Upper lobe of left lung (tissue), 6 donors: ENCODE results near the gene GFER. TPM values are rescaled to one million over a fixed set of nuclear protein-coding genes. Genes with fewer than 3 reads are reported as not detected.

Source experiments
- ATAC-seq, 2 donors: fragments of 200-7000 bp; cut with Tn5 transposase; one replicate each; pipeline ENCODE4 v1.9.1; 2022; ENCODE audit warnings: mild to moderate bottlenecking in 2 of 2, moderate library complexity in 2 of 2; ENCODE audit not compliant: low FRiP score in 2 of 2
- DNase-seq, 2 donors: peaks; one replicate each; pipeline ENCODE4 v3.0.0-alpha.2; 2019 to 2020
- H3K27ac ChIP-seq, 4 donors: fragments of 200-600 bp; sonication (generic); one replicate each; pipeline ENCODE4 v1.5.1; 2016 to 2019
- H3K27me3 ChIP-seq, 4 donors: fragments of 200-600 bp; sonication (generic); one replicate each; pipeline ENCODE4 v1.5.1; 2017 to 2019
- H3K36me3 ChIP-seq, 4 donors: fragments of 200-600 bp; sonication (generic); one replicate each; pipeline ENCODE4 v1.5.1; 2016 to 2019
- H3K4me1 ChIP-seq, 4 donors: fragments of 200-600 bp; sonication (generic); one replicate each; pipeline ENCODE4 v1.5.1; 2018 to 2019
- H3K4me3 ChIP-seq, 4 donors: fragments of 200-600 bp; sonication (generic); one replicate each; pipeline ENCODE4 v1.5.1; 2017 to 2019; ENCODE audit warnings: mild to moderate bottlenecking in 2 of 4, moderate library complexity in 1 of 4
- H3K9me3 ChIP-seq, 4 donors: fragments of 200-600 bp; sonication (generic); one replicate each; pipeline ENCODE4 v1.5.1; 2018 to 2019
- EP300 ChIP-seq, 4 donors: sonication (generic); formaldehyde crosslinking; IDR thresholded peaks; one replicate each; pipeline ENCODE4 v1.5.1; 2017; ENCODE audit warnings: antibody characterized with exemption in 4 of 4, control low read depth in 2 of 4
- POLR2A ChIP-seq, 4 donors: fragments of 450-650 bp; IDR thresholded peaks; one replicate each; pipeline ENCODE4 v1.5.1; 2016 to 2017; ENCODE audit warnings: antibody characterized with exemption in 4 of 4, mild to moderate bottlenecking in 2 of 4
- POLR2AphosphoS5 ChIP-seq, 2 donors: sonication (generic); formaldehyde crosslinking; IDR thresholded peaks; one replicate each; pipeline ENCODE4 v1.5.1; 2017; ENCODE audit warnings: antibody characterized with exemption in 2 of 2
- WGBS, 2 donors: methylation state at CpG; one replicate each; pipeline ENCODE4 v1.1.5; 2017 to 2018; 5-methylcytosine and 5-hydroxymethylcytosine counted together
- total RNA-seq, 6 donors: library from RNA; depleted of rRNA in 4 of 6; stranded (reverse); fragments of >200 nt in 4 of 6; gene quantifications; one replicate each; pipeline versions ENCODE4 v1.1.0 to v1.2.1, GENCODE V29; 2016 to 2021
- TF ChIP-seq, protein P1 (sequence below), 6 experiments: fragments of 450-650 bp in 4 of 6; fragments of 200-600 bp in 2 of 6; sonication (generic) in 2 of 6; IDR thresholded peaks; one replicate each; pipeline ENCODE4 v1.5.1; 2016 to 2019; ENCODE audit warnings: antibody characterized with exemption in 6 of 6
- donor health status: DM: no; HTN: no; CAD: no; lungs with moderate emphysema.
- donor health status: DM: no; HTN: yes; CAD: no; lungs with severe emphysema.

GFER gene
- total RNA-seq, 6 donors from 2014 or later: 5.2 to 40.3 (median 24.7) TPM

DNA sequence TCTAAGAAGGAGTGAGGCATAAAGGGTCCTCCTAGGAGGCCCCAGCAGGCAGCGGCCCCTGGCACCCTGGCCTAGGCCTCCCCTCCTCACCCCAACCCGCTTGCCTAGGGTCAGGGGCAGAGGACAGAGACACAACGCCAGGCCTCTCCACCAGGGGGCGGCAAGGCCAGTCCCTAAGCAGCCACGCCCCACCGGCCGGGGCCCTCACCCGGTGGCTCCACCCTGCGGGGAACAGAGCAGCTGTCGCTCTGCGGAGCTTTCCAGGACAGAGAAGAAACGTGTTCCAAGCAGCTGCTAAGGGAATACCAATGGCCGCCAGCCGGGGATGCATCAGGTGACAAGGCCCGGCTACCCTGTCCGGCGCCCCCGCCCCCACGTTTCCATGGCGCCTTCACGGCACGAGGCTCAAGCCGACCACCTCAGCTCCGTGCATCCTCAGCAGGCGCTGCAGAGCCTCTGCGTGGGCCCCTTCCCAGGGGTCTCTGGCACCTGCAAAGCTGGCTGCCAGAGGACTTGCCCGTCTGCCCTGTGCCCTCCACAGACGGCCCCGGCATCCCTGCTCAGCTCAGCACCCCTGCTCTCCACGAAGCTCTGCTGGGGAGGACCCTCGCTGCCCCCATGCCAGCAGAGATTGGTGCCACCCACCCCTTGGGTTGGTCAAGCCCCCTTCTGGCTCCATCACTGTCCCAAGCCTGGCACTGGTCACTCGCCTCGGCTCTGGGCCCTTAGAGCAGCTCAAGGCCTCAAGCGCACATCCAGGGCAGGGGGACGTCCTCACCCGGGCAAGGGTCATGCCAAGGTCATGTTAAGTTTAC lies 20.0 kb downstream of the GFER start:
- DNase-seq (peak; percentile 92 to 96), ATAC-seq (peak; percentile 88 to 89)
- Histone ChIP-seq H3K4me1 (peaks cover 47 to 58% (median 52%) of the 10 kb centered on the region in 4 donors), H3K27ac (peak overlapping the region in 1 of 4 donors; percentile 2), H3K9me3 (no peaks in the 10 kb centered on the region), H3K36me3 (peaks cover 24 to 45% (median 41%) of the 10 kb centered on the region in 4 donors), H3K4me3 (no peak overlapping the region), H3K27me3 (no peaks in the 10 kb centered on the region)
- WGBS, 2 donors: 4 to 76% methylated on average over 5 to 10 of the region's 36 CpGs
- TF ChIP-seq EP300 (IDR thresholded peaks at IDR 0.05) (no peak), POLR2AphosphoS5 (IDR thresholded peaks at IDR 0.05) (no peak), POLR2A (IDR thresholded peaks at IDR 0.05) (no peak)
- TF ChIP-seq, protein P1, sequence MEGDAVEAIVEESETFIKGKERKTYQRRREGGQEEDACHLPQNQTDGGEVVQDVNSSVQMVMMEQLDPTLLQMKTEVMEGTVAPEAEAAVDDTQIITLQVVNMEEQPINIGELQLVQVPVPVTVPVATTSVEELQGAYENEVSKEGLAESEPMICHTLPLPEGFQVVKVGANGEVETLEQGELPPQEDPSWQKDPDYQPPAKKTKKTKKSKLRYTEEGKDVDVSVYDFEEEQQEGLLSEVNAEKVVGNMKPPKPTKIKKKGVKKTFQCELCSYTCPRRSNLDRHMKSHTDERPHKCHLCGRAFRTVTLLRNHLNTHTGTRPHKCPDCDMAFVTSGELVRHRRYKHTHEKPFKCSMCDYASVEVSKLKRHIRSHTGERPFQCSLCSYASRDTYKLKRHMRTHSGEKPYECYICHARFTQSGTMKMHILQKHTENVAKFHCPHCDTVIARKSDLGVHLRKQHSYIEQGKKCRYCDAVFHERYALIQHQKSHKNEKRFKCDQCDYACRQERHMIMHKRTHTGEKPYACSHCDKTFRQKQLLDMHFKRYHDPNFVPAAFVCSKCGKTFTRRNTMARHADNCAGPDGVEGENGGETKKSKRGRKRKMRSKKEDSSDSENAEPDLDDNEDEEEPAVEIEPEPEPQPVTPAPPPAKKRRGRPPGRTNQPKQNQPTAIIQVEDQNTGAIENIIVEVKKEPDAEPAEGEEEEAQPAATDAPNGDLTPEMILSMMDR (IDR thresholded peaks at IDR 0.05): peak; percentile 92 to 97 (median 96)

DNA sequence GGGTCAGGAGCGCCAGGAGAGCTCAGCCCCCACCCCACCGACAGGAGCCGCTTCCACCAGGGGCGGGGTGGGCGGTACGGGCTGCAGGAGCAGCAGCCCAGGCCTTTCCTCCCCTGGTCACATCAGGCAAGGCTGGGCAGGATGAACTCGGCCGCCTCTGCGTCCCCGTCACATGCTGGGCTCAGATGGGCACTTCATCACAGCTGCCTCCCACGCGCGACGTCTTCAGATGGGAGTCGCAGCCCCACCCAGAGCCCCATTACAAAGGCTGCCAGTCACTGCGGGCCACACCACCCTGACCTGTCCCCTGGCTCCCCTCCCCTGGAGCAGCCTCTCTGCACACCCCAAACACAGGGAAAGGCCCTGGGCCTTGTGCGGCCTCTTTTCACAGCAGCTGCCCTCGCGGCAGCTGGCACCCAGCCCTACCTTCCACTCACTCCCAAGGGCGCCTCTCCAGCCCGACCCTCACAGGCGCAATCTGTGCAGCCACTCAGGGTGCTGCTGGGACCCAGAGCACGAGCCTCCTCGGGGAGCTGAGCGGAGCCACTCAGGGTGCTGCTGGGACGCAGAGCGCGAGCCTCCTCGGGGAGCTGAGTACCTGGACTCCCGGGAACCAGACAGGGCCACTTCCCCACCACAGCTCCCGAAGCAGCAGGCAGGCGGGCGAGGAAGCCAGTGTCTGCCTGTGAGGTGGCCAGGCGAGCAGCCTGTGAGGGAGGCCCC lies 21.0 kb downstream of the GFER start:
- TF ChIP-seq, protein P1 (IDR thresholded peaks at IDR 0.05): no peak
- TF ChIP-seq POLR2A (IDR thresholded peaks at IDR 0.05) (no peak), EP300 (IDR thresholded peaks at IDR 0.05) (no peak), POLR2AphosphoS5 (IDR thresholded peaks at IDR 0.05) (no peak)
- DNase-seq (peak in 1 of 2 donors; percentile 75), ATAC-seq (no peak)
- H3K36me3 ChIP-seq: peaks cover 17 to 36% (median 32%) of the 10 kb centered on the region in 4 donors
- no peaks in the 10 kb centered on the region for H3K9me3 ChIP-seq
- 69 to 80% methylated on average over 13 to 31 of the region's 34 CpGs for WGBS, 2 donors
- H3K27me3 ChIP-seq: no peaks in the 10 kb centered on the region
- H3K27ac ChIP-seq: peak overlapping the region in 1 of 4 donors; percentile 49
- no peak overlapping the region for H3K4me3 ChIP-seq
- peaks cover 48 to 60% (median 52%) of the 10 kb centered on the region in 4 donors for H3K4me1 ChIP-seq

DNA sequence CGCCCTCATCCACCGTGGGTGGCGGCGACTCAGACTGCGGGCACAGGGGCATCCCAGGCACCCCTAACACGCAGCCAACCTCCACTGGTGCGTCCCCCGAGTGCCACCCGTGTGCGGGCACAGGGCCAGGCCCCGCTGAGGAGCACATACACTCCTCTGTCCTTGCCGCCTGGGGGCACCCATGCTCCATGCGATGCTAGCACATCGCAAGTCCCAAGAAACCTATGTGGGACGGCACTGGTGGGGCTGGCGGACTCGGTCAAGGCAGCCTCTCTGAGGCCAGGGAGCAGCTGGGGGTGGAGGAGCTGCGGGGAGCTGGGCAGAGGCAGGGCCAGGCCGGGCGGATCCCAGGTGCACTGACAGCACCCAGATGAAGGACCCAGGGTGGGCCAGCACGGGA lies 21.7 kb downstream of the GFER start:
- TF ChIP-seq, protein P1 (IDR thresholded peaks at IDR 0.05): peak in 2 of 6 experiments; percentile 23 to 49
- TF ChIP-seq POLR2AphosphoS5 (IDR thresholded peaks at IDR 0.05): no peak
- H3K4me3 ChIP-seq: no peak overlapping the region
- peak overlapping the region in 1 of 4 donors; percentile 49 for H3K27ac ChIP-seq
- DNase-seq: no peak
- no peak for ATAC-seq
- H3K9me3 ChIP-seq: no peaks in the 10 kb centered on the region
- H3K27me3 ChIP-seq: no peaks in the 10 kb centered on the region
- 63 to 64% methylated on average over 10 to 14 of the region's 21 CpGs for WGBS, 2 donors
- peaks cover 17 to 29% (median 27%) of the 10 kb centered on the region in 4 donors for H3K36me3 ChIP-seq
- H3K4me1 ChIP-seq: peaks cover 54 to 67% (median 59%) of the 10 kb centered on the region in 4 donors

DNA sequence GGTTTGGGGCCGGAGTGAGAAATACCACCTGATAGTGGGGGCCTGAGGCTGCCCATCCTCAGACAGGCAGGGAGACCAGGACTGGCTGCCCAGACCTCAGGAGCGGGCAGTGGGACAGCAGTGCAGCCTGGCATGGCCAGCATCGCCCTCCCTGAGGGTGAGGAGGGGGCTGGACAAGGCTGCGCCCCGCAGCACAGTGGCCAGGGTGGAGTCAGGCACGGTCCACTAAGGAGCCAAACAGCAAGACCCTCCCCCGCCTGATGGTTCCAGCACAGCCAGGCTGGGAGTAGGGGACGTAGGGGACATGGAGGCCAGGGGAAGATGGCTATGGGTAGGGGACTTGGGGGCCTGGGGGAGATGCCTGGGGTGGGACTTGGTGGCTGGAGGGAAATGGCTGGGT lies 22.3 kb downstream of the GFER start:
- no peak for ATAC-seq
- 92 to 96% methylated on average over 6 of the region's 8 CpGs for WGBS, 2 donors
- no peak overlapping the region for H3K4me3 ChIP-seq
- no peaks in the 10 kb centered on the region for H3K9me3 ChIP-seq
- TF ChIP-seq POLR2A (IDR thresholded peaks at IDR 0.05): no peak
- no peak for TF ChIP-seq EP300 (IDR thresholded peaks at IDR 0.05)
- TF ChIP-seq, protein P1 (IDR thresholded peaks at IDR 0.05): no peak
- no peak for TF ChIP-seq POLR2AphosphoS5 (IDR thresholded peaks at IDR 0.05)
- DNase-seq: peak in 1 of 2 donors; percentile 59
- no peaks in the 10 kb centered on the region for H3K27me3 ChIP-seq
- H3K4me1 ChIP-seq: peaks cover 54 to 69% (median 60%) of the 10 kb centered on the region in 4 donors
- H3K27ac ChIP-seq: no peak overlapping the region
- H3K36me3 ChIP-seq: peaks cover 12 to 23% (median 20%) of the 10 kb centered on the region in 4 donors
